ENCODE results near the gene DICER1.

DICER1 gene

DNA sequence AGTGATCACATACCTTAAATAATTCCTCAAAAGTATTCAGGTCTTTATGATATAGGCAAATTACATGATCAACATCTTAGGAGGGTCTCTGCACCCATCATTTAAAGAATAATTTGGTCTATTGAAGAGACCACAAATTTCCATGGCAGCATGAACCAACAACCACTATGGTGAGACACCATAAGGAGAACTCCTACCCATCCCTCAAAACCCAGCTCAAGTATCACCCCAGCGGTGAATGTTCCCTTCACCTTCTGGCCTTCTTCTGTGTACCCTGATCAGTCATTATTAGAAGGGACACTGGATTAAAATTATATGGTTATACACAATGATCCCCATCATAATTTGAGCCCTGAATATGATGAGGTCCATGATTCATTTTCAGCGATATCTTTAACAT is 81.5 kb downstream of the DICER1 start:
- DNase-seq, result no peak

DNA sequence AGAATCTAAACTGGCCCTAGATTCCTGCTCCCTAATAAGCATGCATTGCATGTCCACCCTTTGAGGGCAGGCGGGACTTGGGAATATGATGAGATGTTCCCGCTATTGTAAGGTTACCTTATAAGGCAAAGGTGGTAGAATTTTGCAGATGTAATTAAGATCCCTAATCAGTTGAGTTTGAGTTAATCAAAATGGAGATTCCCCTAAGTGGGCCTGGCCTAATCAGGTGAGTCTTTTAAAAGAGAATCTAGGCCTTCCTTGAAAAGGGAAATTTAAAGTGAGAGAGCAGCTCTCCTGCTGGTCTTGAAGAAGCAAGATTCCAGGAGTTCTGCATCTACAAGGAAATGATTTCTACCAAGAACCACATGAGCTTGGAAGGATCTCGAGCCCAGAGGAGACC is 83.4 kb downstream of the DICER1 start:
- no peak for DNase-seq

DNA sequence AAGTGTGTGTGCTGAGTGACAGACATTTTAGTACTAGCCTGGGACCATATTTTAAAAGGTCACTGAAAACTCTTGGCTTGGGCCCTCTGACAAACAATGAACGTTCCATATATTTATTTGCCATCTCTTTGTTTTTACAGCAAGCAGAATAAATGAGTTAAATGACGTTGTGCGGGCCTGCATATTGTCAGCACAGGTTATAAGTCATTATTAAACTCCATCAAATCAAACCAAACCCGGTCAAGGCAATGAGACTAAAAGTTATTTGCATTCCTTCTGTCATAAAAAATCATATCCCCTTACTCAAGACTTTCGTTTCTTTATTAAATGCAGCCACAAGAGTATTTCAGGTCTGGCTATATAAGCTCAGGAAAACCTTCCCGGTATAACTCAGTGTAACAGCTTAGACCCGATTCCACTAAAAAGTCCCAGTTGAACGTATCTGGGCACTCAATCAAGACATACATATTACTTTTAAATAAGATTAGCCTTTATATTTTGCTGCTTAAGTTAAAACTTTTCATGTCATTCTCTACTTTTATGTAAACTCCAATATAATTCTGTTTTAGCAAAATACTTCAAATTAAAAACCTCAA is 84.9 kb downstream of the DICER1 start:
- DNase-seq, result no peak

DNA sequence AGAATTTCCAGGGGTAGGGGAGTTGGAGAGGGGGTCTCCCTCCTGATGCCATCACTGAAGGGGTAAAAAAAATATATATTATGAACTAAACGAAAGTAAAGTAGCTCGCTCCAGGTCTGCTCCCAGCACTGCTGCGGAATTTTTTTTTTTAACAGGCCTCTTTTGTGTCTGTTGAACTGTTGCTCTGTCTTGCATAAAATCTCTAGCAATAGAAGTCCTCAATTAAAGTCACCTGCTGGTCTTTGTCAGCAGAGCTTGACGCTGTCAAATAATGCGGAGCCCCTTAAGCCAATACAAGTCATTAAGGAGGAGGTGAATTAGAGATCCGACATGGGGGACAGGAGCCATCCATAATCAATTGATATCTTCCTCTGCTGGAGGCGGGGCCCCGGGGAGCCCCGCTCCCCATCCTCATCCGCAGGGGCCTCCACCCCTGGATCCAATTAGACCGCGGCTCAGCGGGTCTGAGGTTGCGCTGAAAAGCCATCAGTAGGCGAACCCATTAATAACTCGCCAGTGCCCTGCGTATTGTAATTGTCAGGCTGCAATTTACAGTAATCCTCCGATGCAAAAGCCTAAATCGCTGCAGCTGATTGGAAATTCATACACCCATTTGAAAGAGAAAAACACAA is 85.6 kb downstream of the DICER1 start:
- DNase-seq, result no peak

DNA sequence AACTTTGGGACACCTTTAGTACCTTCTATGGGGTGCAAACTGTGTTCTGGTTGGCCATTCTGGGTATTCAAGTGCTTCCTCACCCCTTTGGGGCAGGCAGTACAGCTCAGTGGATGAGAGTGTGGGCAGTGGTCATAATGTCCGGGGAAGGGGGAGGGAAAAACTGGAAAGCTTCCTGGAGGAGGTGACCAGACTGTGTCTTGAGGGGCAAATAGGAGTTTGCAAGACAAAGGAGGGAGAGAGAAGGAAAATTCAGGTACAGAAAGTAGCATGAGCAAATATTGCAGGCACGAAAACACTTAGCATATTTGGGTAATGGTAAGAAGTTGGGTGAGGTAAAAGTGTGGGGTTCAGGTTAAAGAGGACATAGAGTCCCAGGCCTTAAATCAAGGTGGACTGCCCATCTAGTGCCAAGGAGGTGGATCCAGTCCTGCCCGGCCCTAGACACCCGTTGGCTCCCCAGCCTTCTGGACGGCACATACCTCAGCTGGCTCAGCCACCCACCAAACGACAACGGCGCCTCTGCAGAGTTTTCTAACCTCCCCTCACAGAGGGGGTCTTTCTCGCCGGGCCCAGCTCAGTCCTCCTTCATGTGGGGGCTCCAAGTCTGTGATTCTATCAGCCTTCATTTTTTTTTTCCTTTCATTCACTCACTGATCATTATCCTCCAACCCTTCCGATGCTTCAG is 86.4 kb downstream of the DICER1 start:
- no peak for DNase-seq

DNA sequence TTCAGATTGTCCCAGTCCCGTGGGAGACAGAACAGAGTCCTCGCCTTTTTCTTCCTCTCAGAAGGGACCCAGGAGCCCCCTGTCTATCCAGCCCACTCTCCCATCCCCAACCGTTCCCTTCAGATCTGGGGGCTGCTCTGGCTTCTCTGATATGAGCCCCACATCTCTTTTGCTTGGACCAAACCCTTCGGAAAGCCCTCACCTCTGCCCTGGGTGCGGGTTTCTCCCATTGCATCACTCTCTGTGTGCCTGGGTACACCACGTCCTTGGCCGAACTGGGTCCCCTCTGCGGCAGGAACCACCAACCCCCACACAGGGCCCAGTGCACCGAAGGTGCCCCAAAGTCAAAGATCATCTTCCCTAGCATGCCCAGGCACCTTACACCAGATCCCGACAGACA is 87.8 kb downstream of the DICER1 start:
- DNase-seq, result no peak

DNA sequence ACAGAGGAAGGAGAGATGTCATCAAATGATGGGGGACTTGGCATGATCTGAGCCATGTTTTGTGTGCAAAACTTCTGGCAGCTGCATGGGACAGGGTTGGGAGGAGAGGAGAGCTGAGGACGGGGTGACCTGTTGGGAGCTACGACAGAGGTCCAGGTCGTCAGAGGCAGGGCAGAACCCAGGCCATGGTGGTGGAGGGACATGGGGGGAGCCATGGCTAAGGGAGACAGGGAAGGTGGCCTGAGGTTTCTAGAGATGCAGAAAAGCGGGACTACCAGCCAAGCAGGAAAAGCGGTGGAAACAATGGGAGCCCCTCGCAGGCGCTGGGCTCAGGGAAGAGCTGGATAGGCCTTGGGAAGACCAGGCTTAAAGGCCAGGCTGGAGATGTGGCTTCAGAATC is 88.3 kb downstream of the DICER1 start:
- no peak for DNase-seq

DNA sequence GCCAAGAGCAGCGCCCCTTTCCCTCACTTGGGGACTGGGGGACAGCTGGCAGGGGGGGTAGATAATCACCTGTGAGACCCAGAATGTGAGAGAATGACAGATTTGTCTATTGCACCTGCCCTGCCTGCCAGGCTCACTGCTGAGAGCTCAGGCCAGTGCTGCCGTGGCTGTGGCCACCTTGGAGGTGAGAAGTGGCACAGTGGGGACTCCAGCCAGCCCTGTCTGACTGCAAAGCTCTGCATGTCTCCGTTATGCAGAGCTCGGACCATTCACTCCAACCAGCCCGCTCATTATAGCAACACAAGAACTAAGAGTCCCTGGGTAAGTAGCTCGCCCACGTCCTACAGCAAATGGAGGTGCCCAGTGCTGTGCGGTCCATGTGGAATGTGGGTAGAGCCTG is 88.8 kb downstream of the DICER1 start:
- DNase-seq, result no peak

DNA sequence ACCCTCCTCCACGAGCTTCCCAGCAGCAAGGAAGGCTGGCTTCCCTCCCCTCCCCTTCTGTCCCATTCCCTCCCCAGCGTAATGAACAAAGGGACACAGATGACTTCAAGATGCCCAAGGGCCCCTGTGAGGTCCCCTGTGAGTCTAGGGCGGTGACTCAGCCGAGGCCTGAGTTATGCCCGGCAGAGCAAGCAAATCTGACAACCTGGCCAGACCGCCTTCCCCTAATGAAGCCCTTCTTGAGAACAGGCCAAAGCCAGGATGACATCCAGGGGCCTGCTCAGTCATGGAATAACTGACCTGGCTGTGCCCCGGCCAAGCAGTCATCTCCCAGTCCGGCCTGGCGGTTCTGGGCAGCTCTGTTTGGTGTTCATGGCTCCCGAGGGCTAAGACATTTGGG is 89.2 kb downstream of the DICER1 start:
- no peak for DNase-seq

DNA sequence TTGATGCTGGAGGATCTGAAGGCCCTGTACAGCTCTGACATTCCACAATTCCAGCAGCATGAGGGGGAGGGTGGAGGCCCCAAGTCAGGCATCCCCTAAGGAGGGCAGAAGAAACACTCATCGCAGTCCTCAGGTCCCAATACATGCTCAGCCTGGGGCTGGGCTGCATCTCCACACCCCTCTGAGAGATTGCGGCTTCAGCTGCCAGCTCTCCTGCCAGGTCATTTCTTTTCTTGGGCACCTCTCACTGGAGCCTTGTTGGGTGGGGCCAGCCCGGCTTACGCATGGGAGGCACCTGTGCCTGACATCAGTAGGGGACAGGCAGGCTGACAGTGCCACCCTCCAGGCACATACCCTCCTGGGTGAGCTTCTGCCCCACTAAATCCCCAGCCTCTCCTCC is 89.8 kb downstream of the DICER1 start:
- no peak for DNase-seq

DNA sequence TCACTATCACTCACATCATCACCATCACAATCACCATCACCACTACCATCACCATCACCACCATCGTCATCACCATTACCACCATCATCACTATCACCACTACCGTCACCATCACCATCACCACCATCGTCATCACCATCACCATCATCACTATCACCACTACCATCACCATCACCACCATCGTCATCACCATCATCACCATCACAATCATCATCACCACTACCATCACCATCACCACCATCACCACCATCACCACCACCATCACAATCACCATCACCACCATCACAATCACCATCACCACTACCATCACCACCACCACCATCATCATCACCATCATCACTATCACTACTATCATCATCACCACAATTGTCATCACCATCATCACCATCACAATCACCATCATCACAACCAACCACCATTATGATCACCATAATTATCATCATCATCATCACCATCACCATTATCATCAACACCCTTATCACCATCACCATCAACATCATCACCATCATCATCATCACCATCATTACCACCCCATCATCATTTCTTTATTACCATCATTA is 90.8 kb downstream of the DICER1 start:
- no peak for DNase-seq

DNA sequence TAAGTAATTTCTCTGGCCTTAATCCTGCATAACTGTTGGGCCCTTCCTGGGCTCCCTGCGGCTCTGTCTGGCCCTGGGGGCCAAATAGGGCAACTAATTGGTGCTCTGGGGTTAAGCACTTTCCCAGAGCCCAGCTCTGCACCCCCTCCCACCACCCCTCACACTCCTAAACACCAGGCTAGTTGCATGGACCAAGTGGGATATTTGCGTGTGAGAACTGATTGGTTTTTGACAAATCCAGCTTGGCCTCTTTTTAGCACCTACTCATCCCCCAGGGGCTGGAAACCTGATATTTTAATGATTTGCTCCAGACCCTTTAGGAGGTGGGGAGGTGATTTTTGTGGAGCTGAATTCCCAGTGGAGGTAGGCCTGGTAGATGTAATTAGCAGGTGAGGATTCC is 91.9 kb downstream of the DICER1 start:
- DNase-seq, result no peak

DNA sequence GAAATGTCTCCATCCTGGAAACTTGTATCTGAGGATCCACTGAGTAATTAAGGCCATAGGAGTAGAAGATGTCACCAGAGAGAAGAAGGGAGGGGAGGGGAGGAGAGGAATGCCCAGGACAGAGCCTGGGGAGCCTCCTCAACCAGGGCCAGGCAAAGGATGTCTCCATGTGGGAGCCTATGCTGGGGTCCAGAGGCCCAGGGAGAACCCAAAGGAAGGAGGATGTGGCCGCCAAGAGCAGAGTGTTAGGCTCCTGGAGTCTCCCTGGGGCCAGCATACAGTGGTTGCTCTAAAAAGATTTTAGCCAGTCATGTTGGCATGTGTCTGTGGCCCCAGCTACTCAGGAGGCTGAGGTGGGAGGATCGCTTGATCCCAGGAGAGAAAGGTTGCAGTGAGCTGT is 92.6 kb downstream of the DICER1 start:
- no peak for DNase-seq

DNA sequence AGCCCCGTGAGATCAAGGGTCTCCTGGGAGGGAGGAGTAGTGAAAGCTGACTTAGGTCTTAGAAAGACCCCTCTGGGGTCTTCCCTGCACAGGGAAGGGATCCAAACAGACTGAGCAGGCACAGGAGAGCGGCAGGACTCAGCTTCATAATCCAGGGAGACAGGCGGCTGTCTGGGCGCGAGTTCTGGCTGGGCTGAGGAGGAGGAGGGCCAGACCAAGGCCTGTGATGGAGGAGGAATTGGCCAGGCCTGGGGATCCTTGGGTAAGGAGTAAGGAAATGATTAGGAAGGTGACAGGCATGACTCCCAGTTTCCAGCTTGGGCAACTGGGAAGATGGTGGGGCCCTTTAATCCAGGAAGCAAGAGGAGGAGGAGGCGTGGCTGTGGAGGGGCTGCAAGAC is 93.1 kb downstream of the DICER1 start:
- no peak for DNase-seq

DNA sequence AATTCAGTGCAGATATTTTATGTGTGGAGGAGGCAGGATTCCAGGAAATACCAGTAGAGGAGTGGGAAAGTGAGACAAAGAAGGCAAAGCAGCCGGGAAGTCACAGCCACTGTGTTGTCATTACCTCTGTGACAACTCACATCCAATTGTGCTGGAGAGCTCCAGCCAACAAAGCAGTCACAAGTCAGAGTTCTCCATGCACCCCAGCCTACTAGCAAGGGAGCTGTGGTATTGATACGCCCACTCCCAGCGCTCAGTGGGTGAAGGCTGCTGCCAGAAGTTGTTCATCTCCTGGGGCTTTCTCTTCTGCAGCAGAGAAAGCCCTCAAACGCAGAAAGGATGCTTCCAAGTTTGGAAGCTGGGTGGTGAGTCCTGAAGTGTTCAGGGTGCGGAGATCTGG is 93.9 kb downstream of the DICER1 start:
- no peak for DNase-seq

DNA sequence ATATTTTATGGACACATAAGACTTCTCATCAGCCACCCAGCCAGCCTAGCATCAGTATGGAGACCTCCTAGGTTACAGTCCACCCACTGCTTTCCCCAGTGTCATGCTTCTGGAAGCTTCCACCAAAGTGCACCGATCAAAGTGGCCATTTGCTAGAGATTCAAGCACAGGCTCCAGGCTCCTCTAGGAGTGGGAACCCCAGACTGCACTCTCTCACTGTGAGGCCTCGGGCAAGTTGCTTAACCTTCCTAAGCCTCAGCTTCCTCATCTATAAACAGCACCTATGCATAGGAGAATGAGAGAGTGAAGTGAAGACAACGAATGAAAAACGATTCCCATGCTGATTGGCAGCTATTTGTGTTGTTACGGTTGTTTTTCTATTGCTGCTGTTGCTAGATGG is 94.4 kb downstream of the DICER1 start:
- no peak for DNase-seq

DNA sequence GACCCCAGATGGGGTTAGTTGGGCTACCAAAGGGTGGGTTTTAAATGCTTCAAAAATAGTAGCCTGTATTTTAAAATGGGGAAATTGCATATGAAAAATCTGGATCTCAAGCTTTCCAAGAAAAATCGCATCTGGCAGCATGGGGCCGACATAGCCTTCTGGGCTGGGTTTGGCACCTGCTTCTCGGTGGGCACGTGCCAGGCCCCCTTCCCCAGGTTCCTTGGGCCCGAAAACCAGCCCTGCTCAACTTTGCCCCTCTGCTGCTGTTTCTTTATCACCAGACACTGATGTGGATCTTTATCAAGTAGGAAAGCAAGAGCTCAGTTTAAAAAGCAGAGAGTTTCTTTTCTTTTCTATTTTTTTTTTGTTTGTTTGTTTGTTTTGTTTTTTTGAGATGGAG is 95.1 kb downstream of the DICER1 start:
- no peak for DNase-seq

DNA sequence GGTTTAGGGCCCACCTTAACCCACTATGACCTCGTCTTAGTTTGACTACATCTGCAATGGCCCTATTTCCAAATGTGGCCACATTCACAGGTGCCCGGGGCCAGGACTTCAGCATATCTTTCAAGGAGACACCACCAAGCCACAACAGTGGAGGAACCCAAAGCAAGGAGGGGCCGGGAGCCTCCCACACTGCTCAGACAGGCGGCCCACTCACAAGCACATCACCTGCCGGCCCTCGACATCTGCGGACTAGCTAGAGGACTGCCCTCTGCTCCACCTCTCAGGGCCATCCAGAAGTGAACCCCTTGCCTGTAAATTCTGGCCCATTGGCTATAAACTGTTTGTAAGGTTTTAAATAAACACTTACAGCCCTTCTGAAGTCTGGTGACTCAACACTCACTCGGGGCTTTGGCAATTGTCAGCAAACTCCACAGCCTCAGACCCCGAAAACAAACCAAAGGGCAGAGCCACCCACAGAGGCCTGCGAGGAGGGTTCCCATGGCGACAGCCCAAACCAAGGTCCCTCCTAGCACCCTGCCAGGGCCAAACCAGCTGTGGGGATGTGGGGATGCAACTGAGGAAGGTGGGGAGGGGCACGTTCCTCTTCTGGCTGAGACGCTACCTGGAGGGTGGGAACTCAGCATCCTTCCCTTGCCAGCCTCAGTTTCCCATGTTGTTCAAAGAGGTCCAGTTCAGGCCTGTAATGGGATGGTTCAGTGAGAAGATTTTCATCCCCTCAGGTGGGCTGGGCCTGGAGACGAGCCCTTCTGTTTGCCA is 95.8 kb downstream of the DICER1 start:
- DNase-seq, result no peak

DNA sequence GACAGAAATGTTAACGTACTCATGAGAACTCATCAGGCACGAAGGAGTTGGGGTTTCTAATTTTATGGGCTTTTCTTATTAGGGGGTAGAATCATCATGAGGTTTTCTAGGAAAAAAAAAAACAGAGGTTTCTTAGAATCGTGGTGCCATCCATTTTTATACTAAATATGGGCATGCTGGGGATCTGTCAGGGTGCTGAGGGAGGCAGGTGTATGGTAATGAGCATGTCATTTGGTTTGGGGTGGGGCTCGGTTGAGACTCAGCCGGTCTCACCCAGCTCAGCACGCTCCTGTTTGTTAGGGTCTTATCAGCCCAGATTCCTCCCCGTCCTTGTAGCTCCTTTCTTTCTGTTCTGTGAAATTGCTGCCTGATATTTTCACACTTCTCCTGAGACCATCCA is 98.2 kb downstream of the DICER1 start:
- DNase-seq, result no peak

DNA sequence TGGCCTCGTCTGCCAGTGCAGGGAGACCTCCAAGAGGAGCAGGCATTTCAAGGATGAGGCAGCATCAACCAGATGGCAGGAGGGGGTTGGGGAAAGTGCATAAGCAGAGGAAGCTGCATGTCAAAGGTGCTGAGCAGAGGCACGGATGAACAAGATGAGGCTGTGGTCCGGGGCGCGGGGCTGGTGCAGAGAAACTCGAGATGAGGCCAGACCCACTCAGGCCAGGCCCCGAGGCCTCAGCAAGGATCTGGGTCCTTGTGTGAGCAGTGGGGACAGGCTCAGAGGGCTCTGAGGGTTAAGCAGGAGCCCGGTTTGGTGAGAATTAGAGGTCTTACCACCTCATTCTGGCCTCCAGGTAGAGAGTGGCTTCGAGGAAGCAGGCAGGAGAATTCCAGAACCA is 98.8 kb downstream of the DICER1 start:
- DNase-seq, result no peak

DNA sequence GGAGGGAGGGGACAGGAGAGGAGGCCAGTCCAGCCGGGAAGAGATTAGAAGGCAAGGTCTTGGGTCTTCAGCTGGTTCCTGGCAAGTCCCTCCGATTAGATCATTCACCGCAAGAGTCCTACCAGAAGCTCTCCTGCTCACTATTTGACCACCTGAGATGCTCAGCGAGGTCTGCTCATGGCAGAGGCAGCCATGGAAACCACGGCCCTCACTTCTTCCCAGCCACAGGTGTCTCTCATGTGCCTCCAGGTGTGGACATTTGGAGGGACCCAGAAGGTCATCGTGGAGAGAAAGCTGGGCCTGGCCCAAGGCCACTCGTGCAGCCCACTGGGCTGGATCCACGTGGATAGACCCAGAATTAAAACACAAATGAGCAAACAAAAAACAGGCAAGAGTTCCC is 99.5 kb downstream of the DICER1 start:
- no peak for DNase-seq

DNA sequence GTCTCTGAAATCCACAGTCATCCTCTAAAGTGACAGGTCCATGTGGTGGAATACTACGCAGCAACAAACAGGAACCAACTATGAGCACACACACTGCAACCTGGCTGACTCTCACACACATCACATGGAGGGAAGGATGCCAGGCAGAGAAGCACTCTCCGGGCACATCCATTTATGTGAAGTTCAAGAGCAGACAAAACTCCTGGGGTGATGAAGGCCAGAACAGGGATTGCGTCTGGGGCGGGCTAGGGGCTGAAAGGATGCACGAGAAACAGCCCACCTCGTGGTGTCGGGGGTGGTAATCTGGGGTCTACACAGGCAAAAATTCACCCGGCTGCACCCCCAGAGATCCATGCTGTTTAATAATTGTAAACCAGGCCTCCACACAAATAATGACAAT is 100.2 kb downstream of the DICER1 start:
- DNase-seq, result no peak

DNA sequence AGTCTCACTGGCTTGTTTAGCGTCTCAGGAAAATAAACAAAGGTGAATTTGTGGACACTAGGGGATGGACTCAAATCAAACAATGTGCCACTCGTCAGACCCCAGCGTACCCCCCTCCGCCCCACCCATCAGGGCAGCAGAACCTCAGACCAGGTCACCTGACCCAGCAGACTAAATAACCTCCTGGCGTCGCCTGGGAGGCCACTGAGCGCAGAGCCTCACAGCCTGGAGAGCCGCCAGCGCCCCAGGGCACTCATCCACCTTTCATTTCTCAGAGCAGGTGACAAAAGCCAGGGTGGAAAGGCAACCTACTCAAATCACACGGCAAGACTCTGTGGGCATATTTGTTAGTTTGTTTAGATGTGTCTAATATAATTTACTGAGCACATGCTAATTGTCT is 100.9 kb downstream of the DICER1 start:
- no peak for DNase-seq

DNA sequence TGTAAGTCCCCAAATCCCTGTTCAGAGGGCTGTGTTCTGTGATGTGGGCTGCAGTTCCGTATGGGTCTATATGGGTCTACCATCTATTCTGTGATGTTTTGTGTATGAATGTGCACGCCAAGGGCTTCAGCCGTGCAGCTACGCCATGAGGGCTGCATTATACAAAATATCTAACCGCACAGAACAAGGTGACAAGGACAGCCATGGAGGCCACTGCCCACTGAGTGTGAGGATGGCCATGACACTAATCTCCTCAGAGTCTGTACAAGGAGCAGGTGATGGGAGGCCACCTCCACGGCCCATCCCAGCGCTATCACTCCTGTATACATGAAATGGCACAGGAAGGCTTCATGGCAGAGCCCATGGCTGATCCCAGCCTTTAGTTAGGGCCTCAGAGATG is 102.0 kb downstream of the DICER1 start:
- DNase-seq, result no peak

All from AML-193 (cell line).